Hepatocyte (in vitro differentiated cells): ENCODE data around the gene CCDC69. TPM values are rescaled to one million over a fixed set of nuclear protein-coding genes. Genes with fewer than 3 reads are reported as not detected.
A peak's percentile ranks its signal among the peaks of the same experiment; 100 is the strongest.

Source experiments
- DNase-seq: peaks from one replicate; pipeline ENCODE4 v3.0.0-alpha.2; 2016; ENCODE audit warnings: low spot score
- H2AFZ ChIP-seq: fragments of 200-600 bp; sonication (generic); 2 replicates; pipeline ENCODE4 v1.6.0; 2016; ENCODE audit warnings: antibody characterized with exemption, mild to moderate bottlenecking
- H3K27ac ChIP-seq: fragments of 200-600 bp; sonication (generic); 2 replicates; pipeline ENCODE4 v1.5.1; 2016; ENCODE audit warnings: mild to moderate bottlenecking
- H3K27me3 ChIP-seq: fragments of 200-600 bp; sonication (generic); 2 replicates; pipeline ENCODE4 v1.6.1; 2016
- H3K36me3 ChIP-seq: fragments of 200-600 bp; sonication (generic); replicated peaks from 2 replicates; pipeline ENCODE4 v1.5.1; 2016; ENCODE audit warnings: low read depth; ENCODE audit not compliant: insufficient read depth
- H3K4me1 ChIP-seq: fragments of 200-600 bp; sonication (generic); 2 replicates; pipeline ENCODE4 v1.5.1; 2016; ENCODE audit warnings: mild to moderate bottlenecking, moderate library complexity; ENCODE audit not compliant: insufficient read depth
- H3K4me2 ChIP-seq: fragments of 200-600 bp; sonication (generic); 2 replicates; pipeline ENCODE4 v1.6.0; 2016
- H3K4me3 ChIP-seq: fragments of 200-600 bp; sonication (generic); 2 replicates; pipeline ENCODE4 v1.5.1; 2016; ENCODE audit warnings: mild to moderate bottlenecking
- H3K79me2 ChIP-seq: fragments of 200-600 bp; sonication (generic); 2 replicates; pipeline ENCODE4 v1.6.0; 2017; ENCODE audit warnings: mild to moderate bottlenecking
- H3K9me2 ChIP-seq: fragments of 200-600 bp; sonication (generic); replicated peaks from 2 replicates; pipeline ENCODE4 v1.6.0; 2017; ENCODE audit warnings: mild to moderate bottlenecking; ENCODE audit not compliant: insufficient read depth
- H3K9me3 ChIP-seq: fragments of 200-600 bp; sonication (generic); 2 replicates; pipeline ENCODE4 v1.5.1; 2016; ENCODE audit warnings: low read depth, mild to moderate bottlenecking
- H4K20me1 ChIP-seq: fragments of 200-600 bp; sonication (generic); 2 replicates; pipeline ENCODE4 v1.6.0; 2016; ENCODE audit warnings: mild to moderate bottlenecking; ENCODE audit not compliant: insufficient read depth, poor library complexity, severe bottlenecking
- EZH2 ChIP-seq: fragments of 200-600 bp; sonication (generic); IDR thresholded peaks from 2 replicates; pipeline ENCODE4 v1.6.1; 2016; ENCODE audit warnings: antibody characterized with exemption, mild to moderate bottlenecking, borderline replicate concordance
- EZH2phosphoT487 ChIP-seq: fragments of 200-600 bp; sonication (generic); IDR thresholded peaks from one replicate; pipeline ENCODE4 v1.6.1; 2018; ENCODE audit warnings: antibody characterized with exemption, mild to moderate bottlenecking, low read depth, moderate library complexity; ENCODE audit not compliant: unreplicated experiment, severe bottlenecking
- WGBS: methylation state at CpG from one replicate; pipeline ENCODE4 v1.1.6; 2016; ENCODE audit warnings: low lambda C conversion rate; ENCODE audit errors: missing lambda C conversion rate; 5-methylcytosine and 5-hydroxymethylcytosine counted together
- polyA plus RNA-seq: library from polyadenylated mRNA; unstranded; fragments of >200 nt; fragmentation: Nextera tagmentation; extraction: Ambion mirVana; gene quantifications from 2 replicates; pipeline ENCODE4 v1.2.1, GENCODE V29; 2016
- total RNA-seq: library from RNA; depleted of rRNA; stranded (reverse); fragments of >200 nt; gene quantifications from 2 replicates; pipeline ENCODE4 v1.2.3, GENCODE V29; 2014
- TF ChIP-seq, protein P1 (sequence below): fragments of 200-600 bp; sonication (generic); IDR thresholded peaks from 2 replicates; pipeline ENCODE4 v1.5.1; 2016; ENCODE audit warnings: antibody characterized with exemption, mild to moderate bottlenecking; ENCODE audit not compliant: poor library complexity

CCDC69 gene
- total and polyA plus RNA-seq, 2 experiments from 2014 or later = 22.4 to 27.3 TPM

- no peak overlapping the region for H3K27ac ChIP-seq
- WGBS = 81% methylated on average over 9 of the region's 9 CpGs
Measured at GRCh38 chr5:151159649-151160373, 64.1 kb downstream of the CCDC69 start.

GRCh38 chr5:151158287-151158661 lies 65.6 kb downstream of the CCDC69 start:
- TF ChIP-seq EZH2phosphoT487 (no peak), EZH2 (no peak)
- TF ChIP-seq, protein P1, sequence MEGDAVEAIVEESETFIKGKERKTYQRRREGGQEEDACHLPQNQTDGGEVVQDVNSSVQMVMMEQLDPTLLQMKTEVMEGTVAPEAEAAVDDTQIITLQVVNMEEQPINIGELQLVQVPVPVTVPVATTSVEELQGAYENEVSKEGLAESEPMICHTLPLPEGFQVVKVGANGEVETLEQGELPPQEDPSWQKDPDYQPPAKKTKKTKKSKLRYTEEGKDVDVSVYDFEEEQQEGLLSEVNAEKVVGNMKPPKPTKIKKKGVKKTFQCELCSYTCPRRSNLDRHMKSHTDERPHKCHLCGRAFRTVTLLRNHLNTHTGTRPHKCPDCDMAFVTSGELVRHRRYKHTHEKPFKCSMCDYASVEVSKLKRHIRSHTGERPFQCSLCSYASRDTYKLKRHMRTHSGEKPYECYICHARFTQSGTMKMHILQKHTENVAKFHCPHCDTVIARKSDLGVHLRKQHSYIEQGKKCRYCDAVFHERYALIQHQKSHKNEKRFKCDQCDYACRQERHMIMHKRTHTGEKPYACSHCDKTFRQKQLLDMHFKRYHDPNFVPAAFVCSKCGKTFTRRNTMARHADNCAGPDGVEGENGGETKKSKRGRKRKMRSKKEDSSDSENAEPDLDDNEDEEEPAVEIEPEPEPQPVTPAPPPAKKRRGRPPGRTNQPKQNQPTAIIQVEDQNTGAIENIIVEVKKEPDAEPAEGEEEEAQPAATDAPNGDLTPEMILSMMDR = no peak
- peak overlapping the region; percentile 79 for H3K4me2 ChIP-seq
- H3K9me2 ChIP-seq = no peaks in the 10 kb centered on the region
- H3K79me2 ChIP-seq = peaks cover 52% of the 10 kb centered on the region
- peak overlapping the region; percentile 84 for H3K27ac ChIP-seq
- no peaks in the 10 kb centered on the region for H3K9me3 ChIP-seq
- H3K27me3 ChIP-seq = no peaks in the 10 kb centered on the region
- H2AFZ ChIP-seq = peak overlapping the region; percentile 92
- DNase-seq = peak; percentile 54
- peak overlapping the region; percentile 89 for H3K4me3 ChIP-seq
- no peaks in the 10 kb centered on the region for H4K20me1 ChIP-seq
- no peaks in the 10 kb centered on the region for H3K36me3 ChIP-seq
- WGBS = 11% methylated on average over 6 of the region's 6 CpGs
- H3K4me1 ChIP-seq = peaks cover 35% of the 10 kb centered on the region

More at GRCh38 chr5:151159649-151160373, 64.1 kb downstream of the CCDC69 start:
- Histone ChIP-seq H3K4me1 (peaks cover 32% of the 10 kb centered on the region), H2AFZ (no peak overlapping the region), H3K79me2 (peaks cover 37% of the 10 kb centered on the region), H3K27me3 (no peaks in the 10 kb centered on the region), H3K9me2 (no peaks in the 10 kb centered on the region), H3K36me3 (no peaks in the 10 kb centered on the region), H4K20me1 (no peaks in the 10 kb centered on the region), H3K4me3 (no peak overlapping the region), H3K4me2 (no peak overlapping the region), H3K9me3 (no peaks in the 10 kb centered on the region)
- TF ChIP-seq EZH2phosphoT487 (no peak), EZH2 (no peak)
- TF ChIP-seq, protein P1 = no peak
- DNase-seq = no peak

- DNase-seq = peak; percentile 92
- Histone ChIP-seq H3K9me3 (no peaks in the 10 kb centered on the region), H3K4me2 (peak within 1 kb of the TSS; percentile 79), H4K20me1 (no peaks in the 10 kb centered on the region), H3K27ac (peak within 1 kb of the TSS; percentile 84), H3K36me3 (no peaks in the 10 kb centered on the region), H3K9me2 (no peaks in the 10 kb centered on the region), H3K4me3 (peak within 1 kb of the TSS; percentile 89), H3K79me2 (peaks cover 58% of the 10 kb centered on the region), H2AFZ (peak within 1 kb of the TSS; percentile 92), H3K27me3 (no peaks in the 10 kb centered on the region), H3K4me1 (peaks cover 35% of the 10 kb centered on the region)
- WGBS = 3% methylated on average over 53 of the region's 60 CpGs
- TF ChIP-seq EZH2 (no peak), EZH2phosphoT487 (no peak)
- TF ChIP-seq, protein P1 = no peak
Measured at GRCh38 chr5:151157426-151158286, 66.2 kb downstream of the CCDC69 start, which contains the start of gene ANXA6. Gene ANXA6 (minus strand): TSS chr5:151157779. CDS start chr5:151147901, 9,878 bp downstream.
